ENCODE results near the gene MMP3. TPM values are rescaled to one million over a fixed set of nuclear protein-coding genes. Genes with fewer than 3 reads are reported as not detected.

The MMP3 gene
- total and polyA plus RNA-seq, 4 donors = not detected

DNA sequence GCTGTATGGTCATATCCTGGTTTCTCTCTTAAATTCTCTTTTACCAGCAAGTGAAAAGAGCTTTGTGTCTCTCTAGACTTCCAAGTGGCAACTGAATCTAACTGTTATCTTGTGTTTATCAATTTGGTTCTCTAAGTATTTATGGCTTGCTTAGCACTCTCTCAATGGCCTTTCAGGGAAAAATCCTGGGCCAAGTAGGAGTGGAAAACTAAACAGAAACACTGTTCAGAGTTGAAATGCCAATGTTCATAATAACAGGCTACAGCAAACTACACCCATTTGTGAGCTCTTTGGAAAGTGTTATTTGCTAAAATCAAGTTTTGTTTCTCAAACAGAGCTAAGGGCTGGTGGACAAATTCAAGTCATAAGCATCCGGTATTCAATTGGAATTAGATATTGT lies 21.3 kb upstream of the MMP3 start:
- TF ChIP-seq, protein P1, sequence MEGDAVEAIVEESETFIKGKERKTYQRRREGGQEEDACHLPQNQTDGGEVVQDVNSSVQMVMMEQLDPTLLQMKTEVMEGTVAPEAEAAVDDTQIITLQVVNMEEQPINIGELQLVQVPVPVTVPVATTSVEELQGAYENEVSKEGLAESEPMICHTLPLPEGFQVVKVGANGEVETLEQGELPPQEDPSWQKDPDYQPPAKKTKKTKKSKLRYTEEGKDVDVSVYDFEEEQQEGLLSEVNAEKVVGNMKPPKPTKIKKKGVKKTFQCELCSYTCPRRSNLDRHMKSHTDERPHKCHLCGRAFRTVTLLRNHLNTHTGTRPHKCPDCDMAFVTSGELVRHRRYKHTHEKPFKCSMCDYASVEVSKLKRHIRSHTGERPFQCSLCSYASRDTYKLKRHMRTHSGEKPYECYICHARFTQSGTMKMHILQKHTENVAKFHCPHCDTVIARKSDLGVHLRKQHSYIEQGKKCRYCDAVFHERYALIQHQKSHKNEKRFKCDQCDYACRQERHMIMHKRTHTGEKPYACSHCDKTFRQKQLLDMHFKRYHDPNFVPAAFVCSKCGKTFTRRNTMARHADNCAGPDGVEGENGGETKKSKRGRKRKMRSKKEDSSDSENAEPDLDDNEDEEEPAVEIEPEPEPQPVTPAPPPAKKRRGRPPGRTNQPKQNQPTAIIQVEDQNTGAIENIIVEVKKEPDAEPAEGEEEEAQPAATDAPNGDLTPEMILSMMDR (IDR thresholded peaks at IDR 0.05; ENCODE audit: low read depth, low read length, missing input control) = no peak
- TF ChIP-seq TAF1 (conservative IDR thresholded peaks at IDR 0.05) (no peak), HNF4G (IDR thresholded peaks at IDR 0.05) (no peak), GABPA (IDR thresholded peaks at IDR 0.05 in 1 of 2, conservative IDR thresholded peaks at IDR 0.05 in 1 of 2) (no peak), SP1 (IDR thresholded peaks at IDR 0.05) (no peak), YY1 (IDR thresholded peaks at IDR 0.05) (no peak), HNF4A (conservative IDR thresholded peaks at IDR 0.05) (no peak), RAD21 (IDR thresholded peaks at IDR 0.05) (no peak), FOXA1 (IDR thresholded peaks at IDR 0.05) (no peak), FOXA2 (IDR thresholded peaks at IDR 0.05) (no peak), JUND (IDR thresholded peaks at IDR 0.05) (no peak), NR2F2 (IDR thresholded peaks at IDR 0.05) (no peak), RXRA (IDR thresholded peaks at IDR 0.05) (no peak), EGR1 (IDR thresholded peaks at IDR 0.05; ENCODE audit: low read depth in 2 of 2) (no peak)
- TF ChIP-seq, protein P2, sequence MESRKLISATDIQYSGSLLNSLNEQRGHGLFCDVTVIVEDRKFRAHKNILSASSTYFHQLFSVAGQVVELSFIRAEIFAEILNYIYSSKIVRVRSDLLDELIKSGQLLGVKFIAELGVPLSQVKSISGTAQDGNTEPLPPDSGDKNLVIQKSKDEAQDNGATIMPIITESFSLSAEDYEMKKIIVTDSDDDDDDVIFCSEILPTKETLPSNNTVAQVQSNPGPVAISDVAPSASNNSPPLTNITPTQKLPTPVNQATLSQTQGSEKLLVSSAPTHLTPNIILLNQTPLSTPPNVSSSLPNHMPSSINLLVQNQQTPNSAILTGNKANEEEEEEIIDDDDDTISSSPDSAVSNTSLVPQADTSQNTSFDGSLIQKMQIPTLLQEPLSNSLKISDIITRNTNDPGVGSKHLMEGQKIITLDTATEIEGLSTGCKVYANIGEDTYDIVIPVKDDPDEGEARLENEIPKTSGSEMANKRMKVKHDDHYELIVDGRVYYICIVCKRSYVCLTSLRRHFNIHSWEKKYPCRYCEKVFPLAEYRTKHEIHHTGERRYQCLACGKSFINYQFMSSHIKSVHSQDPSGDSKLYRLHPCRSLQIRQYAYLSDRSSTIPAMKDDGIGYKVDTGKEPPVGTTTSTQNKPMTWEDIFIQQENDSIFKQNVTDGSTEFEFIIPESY (IDR thresholded peaks at IDR 0.05) = no peak
- TF ChIP-seq, protein P3, sequence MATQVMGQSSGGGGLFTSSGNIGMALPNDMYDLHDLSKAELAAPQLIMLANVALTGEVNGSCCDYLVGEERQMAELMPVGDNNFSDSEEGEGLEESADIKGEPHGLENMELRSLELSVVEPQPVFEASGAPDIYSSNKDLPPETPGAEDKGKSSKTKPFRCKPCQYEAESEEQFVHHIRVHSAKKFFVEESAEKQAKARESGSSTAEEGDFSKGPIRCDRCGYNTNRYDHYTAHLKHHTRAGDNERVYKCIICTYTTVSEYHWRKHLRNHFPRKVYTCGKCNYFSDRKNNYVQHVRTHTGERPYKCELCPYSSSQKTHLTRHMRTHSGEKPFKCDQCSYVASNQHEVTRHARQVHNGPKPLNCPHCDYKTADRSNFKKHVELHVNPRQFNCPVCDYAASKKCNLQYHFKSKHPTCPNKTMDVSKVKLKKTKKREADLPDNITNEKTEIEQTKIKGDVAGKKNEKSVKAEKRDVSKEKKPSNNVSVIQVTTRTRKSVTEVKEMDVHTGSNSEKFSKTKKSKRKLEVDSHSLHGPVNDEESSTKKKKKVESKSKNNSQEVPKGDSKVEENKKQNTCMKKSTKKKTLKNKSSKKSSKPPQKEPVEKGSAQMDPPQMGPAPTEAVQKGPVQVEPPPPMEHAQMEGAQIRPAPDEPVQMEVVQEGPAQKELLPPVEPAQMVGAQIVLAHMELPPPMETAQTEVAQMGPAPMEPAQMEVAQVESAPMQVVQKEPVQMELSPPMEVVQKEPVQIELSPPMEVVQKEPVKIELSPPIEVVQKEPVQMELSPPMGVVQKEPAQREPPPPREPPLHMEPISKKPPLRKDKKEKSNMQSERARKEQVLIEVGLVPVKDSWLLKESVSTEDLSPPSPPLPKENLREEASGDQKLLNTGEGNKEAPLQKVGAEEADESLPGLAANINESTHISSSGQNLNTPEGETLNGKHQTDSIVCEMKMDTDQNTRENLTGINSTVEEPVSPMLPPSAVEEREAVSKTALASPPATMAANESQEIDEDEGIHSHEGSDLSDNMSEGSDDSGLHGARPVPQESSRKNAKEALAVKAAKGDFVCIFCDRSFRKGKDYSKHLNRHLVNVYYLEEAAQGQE (IDR thresholded peaks at IDR 0.05) = no peak
- TF ChIP-seq, protein P4, sequence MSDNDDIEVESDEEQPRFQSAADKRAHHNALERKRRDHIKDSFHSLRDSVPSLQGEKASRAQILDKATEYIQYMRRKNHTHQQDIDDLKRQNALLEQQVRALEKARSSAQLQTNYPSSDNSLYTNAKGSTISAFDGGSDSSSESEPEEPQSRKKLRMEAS (IDR thresholded peaks at IDR 0.05) = no peak
- TF ChIP-seq, protein P5, sequence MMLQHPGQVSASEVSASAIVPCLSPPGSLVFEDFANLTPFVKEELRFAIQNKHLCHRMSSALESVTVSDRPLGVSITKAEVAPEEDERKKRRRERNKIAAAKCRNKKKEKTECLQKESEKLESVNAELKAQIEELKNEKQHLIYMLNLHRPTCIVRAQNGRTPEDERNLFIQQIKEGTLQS (IDR thresholded peaks at IDR 0.05) = no peak
- H3K4me3 ChIP-seq (ENCODE audit: low read depth in 1 of 3, low read length in 3 of 3) = no peak overlapping the region
- no peaks in the 10 kb centered on the region for H3K4me1 ChIP-seq (ENCODE audit: control insufficient read depth in 4 of 4, insufficient read depth in 4 of 4, low read length in 3 of 4)
- no peak overlapping the region for H3K9ac ChIP-seq (ENCODE audit: low read depth in 1 of 2, low read length in 2 of 2)
- no peaks in the 10 kb centered on the region for H3K27me3 ChIP-seq (ENCODE audit: control insufficient read depth in 4 of 4, insufficient read depth in 4 of 4, low read length in 3 of 4)
- H3K36me3 ChIP-seq (ENCODE audit: control insufficient read depth in 4 of 4, insufficient read depth in 3 of 4, low read depth in 1 of 4, low read length in 3 of 4) = no peaks in the 10 kb centered on the region
- 89% methylated on average over 1 of the region's 1 CpG for WGBS
- H3K27ac ChIP-seq (ENCODE audit: low read depth in 1 of 2, low read length in 2 of 2) = no peak overlapping the region
- no peaks in the 10 kb centered on the region for H3K9me3 ChIP-seq (ENCODE audit: control insufficient read depth in 4 of 4, low read length in 3 of 4)
- DNase-seq (ENCODE audit: low spot score) = no peak

Measured in liver (tissue), 9 donors.